Uterus (tissue), 4 donors: ENCODE measurements around the gene GABARAPL2. TPM values are rescaled to one million over a fixed set of nuclear protein-coding genes. Genes with fewer than 3 reads are reported as not detected.
A peak's percentile ranks its signal among the peaks of the same experiment; 100 is the strongest.

Experiments
- DNase-seq, 2 donors: peaks; one replicate each; pipeline ENCODE4 v3.0.0-alpha.2; 2019 to 2020
- H3K27ac ChIP-seq, 2 donors: fragments of 200-600 bp; sonication (generic); 1 replicate in 1 of 2; 2 replicates in 1 of 2; pipeline ENCODE4 v1.5.1; 2016 to 2018
- H3K27me3 ChIP-seq, 2 donors: fragments of 200-600 bp; sonication (generic); one replicate each; pipeline ENCODE4 v1.5.1; 2018 to 2019; ENCODE audit warnings: control low read depth in 1 of 2
- H3K36me3 ChIP-seq, 2 donors: fragments of 200-600 bp; sonication (generic); one replicate each; pipeline ENCODE4 v1.5.1; 2019; ENCODE audit warnings: control low read depth in 1 of 2
- H3K4me1 ChIP-seq, 2 donors: fragments of 200-600 bp; sonication (generic); one replicate each; pipeline ENCODE4 v1.5.1; 2018 to 2019; ENCODE audit warnings: control low read depth in 1 of 2
- H3K4me3 ChIP-seq, 2 donors: fragments of 200-600 bp; sonication (generic); 1 replicate in 1 of 2; 2 replicates in 1 of 2; pipeline ENCODE4 v1.5.1; 2018 to 2019; ENCODE audit warnings: mild to moderate bottlenecking in 1 of 2
- H3K9me3 ChIP-seq, 2 donors: fragments of 200-600 bp; sonication (generic); one replicate each; pipeline ENCODE4 v1.5.1; 2019; ENCODE audit warnings: control low read depth in 1 of 2
- CTCF ChIP-seq, 4 experiments: fragments of 200-600 bp in 2 of 4; fragments of 450-650 bp in 2 of 4; sonication (generic) in 2 of 4; IDR thresholded peaks; one replicate each; pipeline ENCODE4 v1.5.1; 2016 to 2019; ENCODE audit warnings: antibody characterized with exemption in 4 of 4, mild to moderate bottlenecking in 2 of 4, moderate library complexity in 1 of 4
- POLR2A ChIP-seq, 2 donors: fragments of 450-650 bp; IDR thresholded peaks; one replicate each; pipeline ENCODE4 v1.6.1; 2016; ENCODE audit warnings: antibody characterized with exemption in 2 of 2, mild to moderate bottlenecking in 1 of 2, moderate library complexity in 1 of 2
- intact Hi-C: fragments of 100-400 bp; cut with DNase I; formaldehyde crosslinking; loops from one replicate; pipeline ENCODE4 v1.15.1; 2023; ENCODE audit warnings: low total_unique reads
- total RNA-seq, 4 donors: library from RNA; depleted of rRNA in 3 of 4; stranded (reverse); fragments of >200 nt in 3 of 4; gene quantifications; one replicate each; pipeline versions ENCODE4 v1.1.0 to v1.2.4, GENCODE V29; 2014 to 2023
- donor health status: DM: yes; HTN: yes; CAD: no.

GABARAPL2 gene
- total RNA-seq, 4 donors from 2014 or later: 19.0 to 95.9 (median 79.5) TPM

GRCh38 chr16:75573955-75574354 is 7.8 kb downstream of the GABARAPL2 start:
- Histone ChIP-seq H3K4me1 (no peaks in the 10 kb centered on the region), H3K27me3 (no peaks in the 10 kb centered on the region), H3K27ac (no peak overlapping the region), H3K9me3 (no peaks in the 10 kb centered on the region), H3K4me3 (no peak overlapping the region), H3K36me3 (no peaks in the 10 kb centered on the region)
- no peak for DNase-seq
- TF ChIP-seq CTCF (IDR thresholded peaks at IDR 0.05) (no peak), POLR2A (IDR thresholded peaks at IDR 0.05) (no peak)
- intact Hi-C loops: no loop called here

- no peaks in the 10 kb centered on the region for H3K4me1 ChIP-seq
- no peaks in the 10 kb centered on the region for H3K9me3 ChIP-seq
- peak overlapping the region; percentile 49 to 53 for H3K27ac ChIP-seq
- DNase-seq: no peak
- no peaks in the 10 kb centered on the region for H3K36me3 ChIP-seq
- TF ChIP-seq CTCF (IDR thresholded peaks at IDR 0.05): no peak
- no peak for TF ChIP-seq POLR2A (IDR thresholded peaks at IDR 0.05)
- intact Hi-C loops: no loop called here
- H3K27me3 ChIP-seq: no peaks in the 10 kb centered on the region
- H3K4me3 ChIP-seq: no peak overlapping the region
These were observed 9.8 kb downstream of the GABARAPL2 start for GRCh38 chr16:75575958-75576357.

GRCh38 chr16:75576384-75576811 is 10.2 kb downstream of the GABARAPL2 start:
- Histone ChIP-seq H3K27ac (peak overlapping the region; percentile 49 to 53), H3K27me3 (no peaks in the 10 kb centered on the region), H3K4me3 (no peak overlapping the region), H3K36me3 (no peaks in the 10 kb centered on the region), H3K9me3 (no peaks in the 10 kb centered on the region), H3K4me1 (no peaks in the 10 kb centered on the region)
- no peak for TF ChIP-seq CTCF (IDR thresholded peaks at IDR 0.05)
- TF ChIP-seq POLR2A (IDR thresholded peaks at IDR 0.05): no peak
- DNase-seq: peak in 1 of 2 donors; percentile 76
- intact Hi-C loops: no loop called here

GRCh38 chr16:75578212-75578611 is 12.0 kb downstream of the GABARAPL2 start:
- Histone ChIP-seq H3K27me3 (no peaks in the 10 kb centered on the region), H3K9me3 (no peaks in the 10 kb centered on the region), H3K4me1 (no peaks in the 10 kb centered on the region), H3K27ac (no peak overlapping the region), H3K4me3 (no peak overlapping the region), H3K36me3 (no peaks in the 10 kb centered on the region)
- no peak for DNase-seq
- TF ChIP-seq CTCF (IDR thresholded peaks at IDR 0.05) (no peak), POLR2A (IDR thresholded peaks at IDR 0.05) (no peak)
- intact Hi-C loops: no loop called here

- no peaks in the 10 kb centered on the region for H3K36me3 ChIP-seq
- DNase-seq: no peak
- H3K27ac ChIP-seq: peak overlapping the region; percentile 5
- H3K27me3 ChIP-seq: no peaks in the 10 kb centered on the region
- no peaks in the 10 kb centered on the region for H3K4me1 ChIP-seq
- TF ChIP-seq CTCF (IDR thresholded peaks at IDR 0.05) (no peak), POLR2A (IDR thresholded peaks at IDR 0.05) (no peak)
- no peaks in the 10 kb centered on the region for H3K9me3 ChIP-seq
- H3K4me3 ChIP-seq: no peak overlapping the region
- intact Hi-C loops: no loop called here
These were observed 12.5 kb downstream of the GABARAPL2 start for GRCh38 chr16:75578725-75579124.
